Left ventricle myocardium superior (tissue), 1 donor: Measurements from ENCODE around the gene RBBP4. TPM values are rescaled to one million over a fixed set of nuclear protein-coding genes. Genes with fewer than 3 reads are reported as not detected.
"Not testable (repeated sequence)": the region's sequence is repeated elsewhere in the genome, so short reads cannot be mapped to it uniquely, and the experiment has no call there.

Source experiments
- ATAC-seq: fragments of 200-7000 bp; cut with Tn5 transposase; one replicate; pipeline ENCODE4 v1.9.1; 2020; ENCODE audit warnings: mild to moderate bottlenecking, moderate library complexity
- DNase-seq: peaks from one replicate; pipeline ENCODE4 v3.0.0-alpha.2; 2020
- intact Hi-C: fragments of 100-400 bp; cut with micrococcal nuclease; formaldehyde crosslinking; loops from one replicate; pipeline ENCODE4 v1.11.0; 2022
- total RNA-seq: library from RNA; stranded (reverse); fragmentation: NEBNext Ultra II Directional; extraction: Animal tissue kit (Norgen Biotek cat#: 25700); gene quantifications from one replicate; pipeline ENCODE4 v1.2.1, GENCODE V29; 2021
- donor health status: DM: no; HTN: yes; CAD: no; lungs with severe emphysema.

Gene RBBP4
- total RNA-seq, 1 donor from 2014 or later, result 98.9 TPM

DNA sequence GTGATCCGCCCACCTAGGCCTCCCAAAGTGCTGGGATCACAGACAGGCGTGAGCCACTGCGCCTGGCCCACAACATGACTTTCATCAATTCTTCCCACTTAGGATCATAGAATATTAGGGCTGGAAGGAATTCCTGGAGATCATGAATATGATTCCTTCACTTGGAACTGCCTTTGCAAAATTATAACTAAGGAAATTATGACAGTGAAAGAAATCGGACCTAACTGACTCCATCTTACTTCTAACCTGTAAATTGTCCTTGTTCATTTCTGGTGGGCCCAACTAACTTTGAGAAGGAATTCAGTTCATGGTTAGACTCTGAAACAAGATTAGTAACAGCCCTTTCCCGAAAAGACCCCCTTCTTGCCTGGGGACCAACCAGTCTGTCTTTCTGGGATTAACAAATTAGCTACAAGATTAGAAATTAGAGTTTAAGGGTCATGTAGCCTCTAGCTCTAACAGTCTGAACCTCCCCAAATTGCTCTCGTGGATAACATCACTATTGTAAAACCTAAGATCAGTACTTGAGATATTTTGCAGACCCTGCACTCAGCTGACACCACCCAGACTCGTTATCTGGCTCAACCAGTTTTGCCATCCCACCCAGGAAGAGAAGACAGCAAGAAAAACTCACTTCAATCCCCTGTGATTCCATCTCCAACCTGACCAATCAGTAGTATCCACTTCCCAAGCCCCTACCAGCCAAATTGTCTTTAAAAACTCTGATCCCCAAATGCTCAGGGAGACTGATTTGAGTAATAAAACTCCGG lies 15.3 kb upstream of the RBBP4 start:
- intact Hi-C loops, result no loop called here
- no peak for ATAC-seq
- DNase-seq, result no peak

DNA sequence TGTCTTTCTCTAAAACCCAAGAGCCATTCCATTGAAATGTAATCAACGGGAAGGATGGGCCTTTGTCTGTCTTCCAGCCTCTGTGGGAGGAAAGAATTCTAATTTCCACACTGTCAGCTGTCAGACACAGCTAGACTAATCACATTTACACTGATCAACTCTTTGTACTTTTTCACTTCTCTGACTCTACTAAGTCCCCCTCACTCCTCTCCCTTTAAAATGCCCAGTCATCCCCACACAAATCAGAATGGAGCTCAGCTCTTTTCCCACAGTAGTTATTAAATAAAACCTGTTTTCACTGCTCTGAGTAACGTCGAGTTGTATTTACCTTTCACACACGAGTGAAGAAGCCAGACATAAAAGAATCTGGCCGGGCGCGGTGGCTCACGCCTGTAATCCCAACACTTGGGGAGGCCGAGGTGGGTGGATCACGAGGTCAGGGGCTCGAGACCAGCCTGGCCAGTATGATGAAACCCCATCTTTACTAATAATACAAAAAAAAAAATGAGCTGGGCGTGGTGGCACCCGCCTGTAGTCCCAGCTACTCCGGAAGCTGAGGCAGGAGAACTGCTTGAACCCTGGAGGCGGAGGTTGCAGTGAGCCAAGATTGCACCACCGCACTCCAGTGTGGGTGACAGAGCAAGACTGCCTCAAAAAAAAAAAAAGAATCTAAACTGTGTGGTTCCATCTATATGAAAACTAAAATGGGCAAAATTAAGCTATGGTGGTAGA lies 13.9 kb upstream of the RBBP4 start:
- intact Hi-C loops, result no loop called here
- ATAC-seq (no peak), DNase-seq (no peak)

DNA sequence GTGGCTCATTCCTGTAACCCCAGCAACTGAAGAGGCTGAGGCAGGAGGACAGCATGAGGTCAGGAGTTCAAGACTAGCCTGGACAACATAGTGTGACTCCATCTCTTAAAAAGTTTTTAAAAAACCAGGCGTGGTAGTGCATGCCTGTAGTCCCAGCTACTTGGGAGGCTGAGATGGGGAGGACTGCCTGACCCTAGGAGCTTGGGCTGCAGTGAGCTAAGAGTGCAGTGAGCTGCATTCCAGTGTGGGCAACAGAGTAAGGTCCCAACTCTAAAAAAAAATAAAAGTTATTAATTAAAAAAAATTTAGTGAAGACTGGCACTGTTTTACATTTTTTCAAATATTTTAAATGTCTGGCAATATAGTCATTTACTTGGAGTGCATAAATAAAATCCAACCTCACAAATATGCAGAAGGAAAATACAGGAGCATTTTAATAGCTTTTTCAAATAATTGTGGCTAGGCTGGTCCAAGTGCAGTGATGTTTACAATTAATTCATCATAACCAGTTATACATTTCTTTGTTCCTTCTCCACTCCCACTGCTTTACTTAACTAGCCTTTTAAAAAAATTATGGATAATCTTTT lies 11.4 kb upstream of the RBBP4 start:
- no peak for ATAC-seq
- DNase-seq, result no peak
- intact Hi-C loops, result no loop called here

DNA sequence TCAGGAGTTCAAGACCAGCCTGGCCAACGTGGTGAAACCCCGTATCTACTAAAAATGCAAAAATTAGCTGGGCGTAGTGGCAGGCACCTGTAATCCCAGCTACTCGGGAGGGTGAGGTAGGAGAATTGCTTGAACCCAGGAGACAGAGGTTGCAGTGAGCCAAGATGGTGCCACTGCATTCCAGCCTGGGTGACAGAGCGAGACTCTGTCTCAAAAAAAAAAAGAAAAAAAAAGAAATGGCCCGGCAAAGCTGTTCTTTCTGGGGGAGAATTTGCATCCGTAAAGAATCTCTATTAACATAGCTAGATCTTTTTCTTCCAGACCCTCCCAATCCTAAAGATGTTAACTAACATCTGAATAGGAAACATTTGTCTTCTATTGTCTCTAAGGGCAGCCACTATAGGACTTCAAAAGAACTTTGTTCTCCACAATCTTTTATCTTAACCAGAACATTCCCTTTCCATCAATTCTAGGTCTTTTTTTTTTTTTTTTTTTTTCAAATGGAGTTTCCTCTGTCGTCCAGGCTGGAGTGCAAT lies 8.6 kb upstream of the RBBP4 start:
- intact Hi-C loops, DNase-seq, ATAC-seq: not testable (repeated sequence)

DNA sequence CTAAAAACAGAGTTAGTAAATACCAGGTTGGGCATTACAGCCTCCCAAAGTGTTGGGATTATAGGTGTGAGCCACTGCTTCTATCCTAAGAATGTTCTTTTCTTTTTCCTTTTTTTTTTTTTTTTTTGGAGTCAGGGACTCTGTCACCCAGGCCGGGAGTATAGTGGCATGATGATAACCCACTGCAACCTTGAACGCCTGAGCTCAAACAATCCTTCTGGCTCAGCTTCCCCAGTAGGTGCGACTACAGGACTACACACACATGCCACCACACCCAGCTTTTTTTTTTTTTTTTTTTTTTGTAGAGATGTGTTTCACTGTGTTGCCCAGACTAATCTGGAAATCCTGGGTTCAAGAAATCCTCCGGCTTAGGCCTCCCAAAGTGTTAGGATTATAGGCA lies 6.6 kb upstream of the RBBP4 start:
- DNase-seq (no peak), ATAC-seq (no peak)
- intact Hi-C loops, result no loop called here

DNA sequence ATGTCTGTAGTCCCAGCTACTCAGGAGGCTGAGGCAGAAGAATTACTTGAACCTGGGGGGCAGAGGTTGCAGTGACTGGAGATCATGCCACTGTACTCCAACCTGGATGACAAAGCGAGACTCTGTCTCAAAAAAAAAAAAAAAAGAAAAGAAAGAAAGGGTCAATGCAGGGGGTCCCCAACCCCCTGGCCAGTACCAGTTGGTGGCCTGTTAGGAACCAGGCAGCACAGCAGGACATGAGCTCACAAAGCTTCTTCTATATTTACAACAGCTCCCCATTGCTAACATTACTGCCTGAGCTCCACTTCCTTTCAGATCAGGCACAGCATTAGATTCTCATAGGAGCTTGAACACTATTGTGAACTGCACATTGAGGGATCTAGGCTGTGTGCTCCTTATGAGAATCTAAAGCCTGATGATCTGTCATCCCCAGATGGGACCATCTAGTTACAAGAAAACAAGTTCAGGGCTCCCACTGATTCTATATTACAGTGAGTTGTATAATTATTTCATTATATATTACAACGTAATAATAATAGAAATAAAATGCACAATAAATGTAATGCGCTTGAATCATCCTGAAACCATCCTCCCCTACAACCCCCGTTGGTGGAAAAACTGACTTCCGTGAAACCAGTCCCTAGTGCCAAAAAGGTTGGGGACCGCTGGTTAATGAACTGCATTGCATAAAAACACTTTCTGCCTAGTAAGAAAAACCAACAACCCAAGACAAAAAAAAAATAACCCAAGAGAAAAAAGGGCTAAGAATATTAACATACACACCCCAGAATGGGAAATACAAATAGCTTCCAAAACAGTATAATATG lies 3.5 kb upstream of the RBBP4 start:
- DNase-seq (no peak), ATAC-seq (no peak)
- intact Hi-C loops, result no loop called here

DNA sequence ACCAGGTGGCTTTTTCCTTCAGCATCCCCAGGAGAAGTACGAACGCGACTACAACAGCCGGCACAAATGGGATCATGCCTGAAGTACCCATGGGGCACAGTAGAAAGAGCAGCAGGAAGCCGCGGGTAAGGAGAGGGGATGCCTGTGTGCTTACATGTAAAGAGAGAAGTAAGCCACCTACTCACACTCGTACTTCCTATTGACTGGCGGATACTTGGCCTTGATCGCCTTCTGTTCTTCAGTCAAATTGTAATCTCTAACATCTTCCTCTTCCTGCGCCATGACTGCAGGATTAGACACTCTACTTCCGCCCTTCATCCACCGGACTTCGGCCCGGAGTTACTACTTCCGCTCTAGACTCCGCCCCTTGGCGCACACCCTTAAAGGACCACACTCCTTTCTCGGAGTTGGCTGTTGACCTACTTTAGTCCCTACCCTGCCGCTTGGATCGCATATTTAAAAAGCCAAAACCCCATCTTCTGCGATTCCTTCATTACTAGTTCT lies 708 bp upstream of the RBBP4 start, which contains the start of gene ZBTB8OS:
ZBTB8OS (minus strand) TSS at position 303 of the 504 bp plus-strand sequence; CDS start at position 282, 21 bp downstream.
- peak; percentile 92 for DNase-seq
- intact Hi-C loops, result no loop called here
- ATAC-seq, result peak; percentile 89

DNA sequence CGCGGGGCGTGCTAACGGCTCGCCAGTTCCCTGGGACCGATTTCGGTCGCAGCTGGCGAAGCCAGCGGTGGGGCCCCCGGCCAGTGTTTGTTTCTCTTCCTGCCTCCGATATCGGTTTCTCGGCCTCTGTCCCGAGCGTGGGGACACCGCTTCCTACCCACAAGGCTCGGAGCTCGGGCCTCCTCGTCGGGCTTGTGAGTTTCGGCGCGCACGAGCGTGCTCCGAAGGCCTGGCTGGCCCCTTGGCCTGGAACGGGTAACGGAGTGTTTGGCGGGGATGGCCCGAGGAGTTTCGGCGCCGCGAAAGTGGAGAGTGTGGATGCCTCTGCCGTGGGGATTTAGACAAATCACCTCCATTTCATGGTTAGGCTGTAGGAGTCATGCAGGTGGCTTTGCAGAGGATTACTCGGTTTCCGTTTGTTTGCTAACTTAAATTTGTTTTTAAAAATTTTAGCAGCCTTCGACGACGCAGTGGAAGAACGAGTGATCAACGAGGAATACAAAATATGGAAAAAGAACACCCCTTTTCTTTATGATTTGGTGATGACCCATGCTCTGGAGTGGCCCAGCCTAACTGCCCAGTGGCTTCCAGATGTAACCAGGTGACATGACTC lies 559 bp downstream of the RBBP4 start:
- ATAC-seq, result peak; percentile 13
- intact Hi-C loops, result no loop called here
- DNase-seq, result no peak

DNA sequence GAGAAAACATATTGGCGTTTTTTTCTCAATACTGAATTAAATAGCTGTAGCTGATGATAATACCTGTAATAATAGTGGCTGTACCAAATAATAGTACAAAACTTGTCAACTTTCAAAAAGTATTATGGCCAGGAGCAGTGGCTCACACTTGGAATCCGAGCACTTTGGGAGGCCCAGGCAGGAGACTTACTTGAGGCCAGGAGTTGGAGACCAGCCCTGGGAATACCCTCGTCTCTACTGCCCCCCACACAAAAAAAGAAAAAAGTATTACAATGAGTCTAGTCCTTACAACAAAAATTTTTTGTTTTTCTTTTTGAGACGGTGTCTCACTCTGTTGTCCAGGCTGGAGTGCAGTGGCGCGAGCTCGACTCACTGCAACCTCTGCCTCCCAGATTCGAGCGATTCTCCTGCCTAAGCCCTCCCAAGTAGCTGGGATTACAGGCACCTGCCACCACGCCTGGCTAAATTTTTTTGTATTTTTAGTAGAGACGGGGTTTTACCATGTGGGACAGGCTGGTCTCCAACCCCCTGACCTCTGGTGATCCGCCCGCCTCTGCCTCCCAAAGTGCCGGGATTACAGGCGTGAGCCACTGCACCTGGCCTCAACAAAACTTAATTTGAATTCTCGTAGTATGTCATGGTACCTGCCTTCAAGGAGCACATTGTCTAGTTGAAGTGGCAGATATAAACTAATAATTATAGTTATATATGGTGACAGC lies 1.4 kb downstream of the RBBP4 start:
- ATAC-seq, result no peak
- no peak for DNase-seq
- intact Hi-C loops, result no loop called here

DNA sequence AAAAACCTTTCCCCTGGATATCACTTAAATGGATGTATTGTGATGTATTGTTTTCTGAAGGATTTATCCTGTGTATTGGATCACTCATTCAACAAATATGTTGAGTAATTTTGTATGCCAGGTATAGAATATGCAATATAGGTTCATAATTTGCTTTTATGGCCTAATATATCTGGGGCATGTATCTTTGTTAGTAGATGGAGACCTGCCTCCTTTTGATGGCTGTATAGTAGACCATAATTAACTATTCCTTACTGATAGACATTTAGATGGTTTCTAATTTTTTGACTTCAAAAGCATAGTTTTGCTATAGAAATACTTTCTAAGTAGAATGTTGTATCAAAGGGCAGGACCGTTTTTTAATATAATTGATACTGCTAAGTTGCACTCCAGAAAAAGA lies 8.6 kb downstream of the RBBP4 start:
- intact Hi-C loops, result no loop called here
- ATAC-seq (no peak), DNase-seq (no peak)

DNA sequence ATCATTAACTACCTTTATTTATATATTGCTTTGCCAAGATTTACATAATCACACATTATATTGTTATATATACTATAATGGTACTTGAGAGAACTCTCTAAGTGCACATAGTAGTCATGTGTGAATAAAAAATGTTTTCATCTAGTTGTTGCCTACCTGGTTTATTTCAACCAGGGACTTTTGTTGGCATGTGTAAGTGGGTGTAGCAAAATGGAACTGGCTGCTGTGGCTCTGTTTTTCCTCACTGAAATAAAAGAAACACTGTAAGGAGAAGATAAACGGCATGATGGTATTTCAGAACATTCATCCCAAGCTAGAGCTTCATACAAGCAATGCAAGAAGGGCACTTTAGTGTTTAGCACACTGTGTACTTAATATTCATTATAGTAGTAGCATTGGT lies 14.9 kb downstream of the RBBP4 start:
- DNase-seq (no peak), ATAC-seq (no peak)
- intact Hi-C loops, result no loop called here

DNA sequence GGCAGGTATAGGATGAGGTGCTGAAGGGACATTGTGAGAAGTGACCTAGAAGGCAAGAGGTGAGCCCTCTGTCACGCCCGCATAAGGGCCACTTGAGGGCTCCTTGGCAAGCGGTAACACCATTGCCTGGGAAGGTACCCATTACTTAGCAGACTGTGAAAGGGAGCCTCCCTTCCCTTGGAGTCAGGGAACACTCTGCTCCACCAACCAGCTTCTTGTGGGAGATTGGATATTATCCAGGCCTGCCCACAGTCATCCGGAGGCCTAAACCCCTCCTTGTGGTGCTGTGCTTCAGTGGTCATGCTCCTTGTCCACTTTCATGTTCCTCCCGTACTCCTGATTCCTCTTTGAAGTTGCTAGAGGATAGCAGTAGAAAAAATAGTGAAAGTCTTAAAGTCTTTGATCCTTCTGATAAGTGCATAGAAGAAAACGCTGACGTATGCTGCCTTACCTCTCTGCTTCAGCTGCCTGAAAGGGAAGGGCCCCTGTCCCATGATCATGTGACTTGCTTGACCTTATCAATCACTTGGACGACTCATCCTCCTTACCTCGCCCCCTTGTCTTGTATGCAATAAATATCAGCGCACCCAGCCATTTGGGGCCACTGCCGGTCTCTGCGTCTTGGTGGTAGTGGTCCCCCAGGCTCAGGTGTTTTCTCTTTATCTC lies 16.0 kb downstream of the RBBP4 start:
- DNase-seq (no peak), ATAC-seq (no peak)
- intact Hi-C loops, result no loop called here

DNA sequence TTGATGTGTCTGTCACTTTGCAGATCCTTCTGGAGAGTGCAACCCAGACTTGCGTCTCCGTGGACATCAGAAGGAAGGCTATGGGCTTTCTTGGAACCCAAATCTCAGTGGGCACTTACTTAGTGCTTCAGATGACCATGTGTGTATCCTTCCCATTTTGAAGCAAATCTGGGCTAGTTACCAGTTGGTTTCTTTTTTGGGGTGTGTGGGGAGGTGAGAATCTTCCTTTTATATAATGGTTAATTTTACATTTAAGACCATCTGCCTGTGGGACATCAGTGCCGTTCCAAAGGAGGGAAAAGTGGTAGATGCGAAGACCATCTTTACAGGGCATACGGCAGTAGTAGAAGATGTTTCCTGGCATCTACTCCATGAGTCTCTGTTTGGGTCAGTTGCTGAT lies 17.7 kb downstream of the RBBP4 start:
- intact Hi-C loops, DNase-seq, ATAC-seq: not testable (repeated sequence)

DNA sequence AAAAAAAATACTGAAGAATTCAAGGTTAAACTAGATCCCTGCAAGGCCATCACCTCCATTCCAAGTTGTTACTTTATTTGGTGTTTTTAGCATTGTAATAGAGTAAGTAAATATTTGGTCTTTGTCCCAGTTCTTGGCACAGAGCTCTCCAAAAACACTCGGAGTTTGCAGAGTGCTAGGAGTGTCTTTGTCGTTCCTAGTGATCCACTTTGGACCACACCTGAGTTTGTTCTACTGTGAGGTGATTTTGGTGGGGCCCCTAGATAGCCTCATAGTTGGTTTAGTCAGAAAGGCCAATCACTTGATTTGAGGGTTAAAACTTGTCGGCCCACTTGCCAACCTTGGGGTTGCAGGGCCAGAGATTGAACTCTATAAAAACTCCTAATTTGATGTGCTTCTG lies 25.9 kb downstream of the RBBP4 start:
- DNase-seq, result no peak
- ATAC-seq, result no peak
- intact Hi-C loops, result no loop called here

DNA sequence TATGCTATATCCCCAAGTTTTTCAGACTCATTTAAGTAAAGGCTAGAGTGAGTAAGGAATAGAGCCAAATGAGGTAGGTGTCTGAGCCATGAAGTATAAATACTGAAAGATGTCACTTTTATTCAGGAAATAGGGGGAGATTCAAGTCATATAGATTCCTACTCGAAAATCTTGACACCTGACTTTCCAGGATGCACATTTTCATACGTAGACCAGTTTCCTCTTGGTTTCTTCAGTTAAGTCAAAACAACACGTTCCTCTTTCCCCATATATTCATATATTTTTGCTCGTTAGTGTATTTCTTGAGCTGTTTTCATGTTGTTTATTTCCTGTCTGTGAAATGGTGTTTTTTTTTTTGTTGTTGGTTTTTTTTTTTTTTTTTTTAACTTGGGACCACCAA lies 29.0 kb downstream of the RBBP4 start:
- DNase-seq, ATAC-seq, intact Hi-C loops: not testable (repeated sequence)

DNA sequence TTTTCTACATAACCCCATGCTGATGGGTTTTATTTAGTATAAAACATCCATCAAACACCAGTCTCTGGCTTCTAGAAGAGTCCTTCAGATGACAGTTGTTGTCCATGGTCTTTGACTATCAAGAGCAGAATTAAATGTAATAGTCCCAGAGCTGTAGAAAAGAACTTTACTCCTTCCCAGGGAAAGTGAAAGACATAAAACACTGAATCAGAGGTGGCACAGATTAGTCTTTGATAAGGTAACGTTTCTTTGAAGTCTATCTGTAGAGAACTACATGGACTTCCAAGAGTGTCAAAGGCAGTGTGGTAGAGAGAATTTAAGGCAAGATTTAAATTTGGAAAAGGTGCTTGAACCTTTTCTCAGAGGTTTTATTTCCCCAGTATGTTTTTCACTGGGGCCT lies 29.6 kb downstream of the RBBP4 start:
- ATAC-seq (no peak), DNase-seq (no peak)
- intact Hi-C loops, result no loop called here

DNA sequence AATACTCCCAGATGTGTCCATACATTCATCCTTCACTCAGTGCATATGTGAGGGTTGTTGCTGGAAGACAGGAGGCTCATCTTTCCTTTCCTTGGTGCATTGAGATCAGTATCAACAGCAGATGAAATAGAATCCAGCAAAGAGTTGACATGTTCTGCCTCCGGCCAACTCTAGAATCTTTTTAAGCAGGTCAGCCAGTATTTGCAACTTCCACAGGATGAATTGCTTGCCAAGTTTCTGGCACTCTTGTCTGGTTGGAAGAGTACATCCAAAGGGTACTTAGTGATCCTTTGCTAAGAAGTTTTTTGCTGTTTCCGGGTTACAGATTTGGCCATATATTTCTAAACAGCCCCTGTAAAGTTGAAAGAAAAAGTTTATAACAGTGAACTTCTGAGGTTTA lies 30.5 kb downstream of the RBBP4 start:
- intact Hi-C loops, result no loop called here
- DNase-seq, result no peak
- ATAC-seq, result peak; percentile 50
